AG04449 (cell line): ENCODE measurements around the gene F8.

Source experiments
- CTCF ChIA-PET: fragments of 350-600 bp; formaldehyde crosslinking; extraction: SDS; loops from one replicate; lab custom pipeline; 2021; ENCODE audit warnings: antibody characterized with exemption; lab: Yijun Ruan, JAX
- POLR2A ChIA-PET: fragments of 400-600, 350-600 bp; formaldehyde crosslinking; extraction: SDS; loops from one replicate; lab custom pipeline; 2020; ENCODE audit warnings: antibody characterized with exemption, inconsistent platforms; lab: Yijun Ruan, JAX
- DNase-seq: peaks from one replicate; pipeline ENCODE4 v3.0.0-alpha.2; 2010; ENCODE audit warnings: low read depth, low spot score
- H3K4me3 ChIP-seq: 2 replicates; pipeline ENCODE4 v1.5.1; 2011; ENCODE audit warnings: low read depth, mild to moderate bottlenecking, control low read depth, low read length
- CTCF ChIP-seq: IDR thresholded peaks from one replicate; pipeline ENCODE4 v1.5.1; 2011; ENCODE audit warnings: mild to moderate bottlenecking, moderate library complexity, low read length, control low read depth, inconsistent platforms; ENCODE audit not compliant: insufficient read depth; ENCODE audit errors: missing control alignments

F8 gene

GRCh38 chrX:154850957-154851611 lies 171.4 kb downstream of the F8 start:
- CTCF ChIA-PET, result no interaction called here
- DNase-seq, result no peak

GRCh38 chrX:154840856-154841255 lies 181.7 kb downstream of the F8 start:
- CTCF ChIA-PET, result interaction anchor here (0.7 to 5.7 kb wide), 5 partner anchors 10 to 124 kb away, joined by 3 to 37 read pairs (median 3); partner anchors contain the start of genes DKC1 and GAB3
- peak; percentile 32 for TF ChIP-seq CTCF
- peak; percentile 37 for DNase-seq
- POLR2A ChIA-PET, result no interaction called here
- H3K4me3 ChIP-seq, result no peak overlapping the region

More at GRCh38 chrX:154850957-154851611, 171.4 kb downstream of the F8 start:
- TF ChIP-seq CTCF, result no peak
- H3K4me3 ChIP-seq, result no peak overlapping the region
- POLR2A ChIA-PET, result interaction anchor here (0.6 kb wide), 1 partner anchor 13 kb away, joined by 3 read pairs; no protein-coding TSS in a partner anchor

GRCh38 chrX:154836163-154836562 lies 186.4 kb downstream of the F8 start:
- CTCF ChIA-PET, result no interaction called here
- POLR2A ChIA-PET, result no interaction called here
- H3K4me3 ChIP-seq, result no peak overlapping the region
- no peak for TF ChIP-seq CTCF
- no peak for DNase-seq

- no peak for DNase-seq
- CTCF ChIA-PET, result no interaction called here
- TF ChIP-seq CTCF, result no peak
- H3K4me3 ChIP-seq, result no peak within 1 kb of the TSS
- POLR2A ChIA-PET, result no interaction called here
Observed at GRCh38 chrX:154834562-154834961, 188.0 kb downstream of the F8 start, which contains the start of gene SMIM9. TSS of gene SMIM9 (minus strand) at chrX:154834662. CDS start at chrX:154830856, 3,806 bp downstream.

GRCh38 chrX:154833746-154834274 lies 188.7 kb downstream of the F8 start:
- TF ChIP-seq CTCF, result no peak
- H3K4me3 ChIP-seq, result no peak overlapping the region
- DNase-seq, result no peak
- POLR2A ChIA-PET, result no interaction called here
- CTCF ChIA-PET, result no interaction called here

GRCh38 chrX:154829926-154830442 lies 192.5 kb downstream of the F8 start:
- no peak overlapping the region for H3K4me3 ChIP-seq
- no peak for DNase-seq
- no peak for TF ChIP-seq CTCF
- CTCF ChIA-PET, result interaction anchor here (1.0 to 1.2 kb wide), 2 partner anchors 10 to 31 kb away, joined by 3 read pairs; no protein-coding TSS in a partner anchor
- POLR2A ChIA-PET, result no interaction called here
